ENCODE data around the gene RBM33.

The RBM33 gene

GRCh38 chr7:155660059-155660757, 15.7 kb downstream of the RBM33 start:
- no peak for DNase-seq (ENCODE audit: low read depth)
- H3K4me3 ChIP-seq (ENCODE audit: low read depth, low read length): no peak overlapping the region

GRCh38 chr7:155660758-155661093, 16.3 kb downstream of the RBM33 start:
- no peak overlapping the region for H3K4me3 ChIP-seq (ENCODE audit: low read depth, low read length)
- DNase-seq (ENCODE audit: low read depth): no peak

DNA sequence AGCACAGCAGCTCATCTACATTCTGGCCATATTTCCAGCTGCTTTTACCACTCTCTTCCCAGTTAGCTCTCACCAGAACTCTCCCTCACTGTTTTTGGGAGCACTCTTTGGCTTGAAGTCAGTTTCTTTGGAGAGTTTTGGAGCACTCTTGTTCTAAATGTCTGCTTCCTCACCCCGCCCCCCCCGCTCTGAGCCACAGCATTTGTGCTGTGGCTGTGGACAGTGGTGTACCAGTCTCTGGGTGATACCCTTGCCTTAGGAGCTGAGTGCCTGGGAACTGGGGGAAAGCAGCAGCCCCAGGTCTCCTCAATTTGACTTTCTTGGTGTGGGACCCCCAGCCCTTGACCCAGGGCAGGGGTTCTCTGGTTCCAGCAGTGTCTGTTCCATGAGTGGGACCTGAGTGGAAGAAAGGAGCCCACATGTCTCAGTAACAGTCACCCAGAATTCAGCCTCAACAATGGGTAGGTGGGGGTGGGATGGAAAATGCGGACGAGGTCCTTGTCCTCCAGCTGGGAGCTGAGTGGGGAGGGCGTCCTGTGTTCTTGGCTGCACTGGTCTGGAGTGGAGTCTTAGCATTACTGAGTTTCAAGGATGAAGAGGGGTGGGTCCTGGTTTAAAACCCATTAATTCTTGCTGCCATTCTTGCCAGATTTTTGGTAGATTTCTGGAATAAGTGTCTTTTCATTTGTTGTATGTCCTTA, 18.0 kb downstream of the RBM33 start:
- H3K4me3 ChIP-seq (ENCODE audit: low read depth, low read length): no peak overlapping the region

DNA sequence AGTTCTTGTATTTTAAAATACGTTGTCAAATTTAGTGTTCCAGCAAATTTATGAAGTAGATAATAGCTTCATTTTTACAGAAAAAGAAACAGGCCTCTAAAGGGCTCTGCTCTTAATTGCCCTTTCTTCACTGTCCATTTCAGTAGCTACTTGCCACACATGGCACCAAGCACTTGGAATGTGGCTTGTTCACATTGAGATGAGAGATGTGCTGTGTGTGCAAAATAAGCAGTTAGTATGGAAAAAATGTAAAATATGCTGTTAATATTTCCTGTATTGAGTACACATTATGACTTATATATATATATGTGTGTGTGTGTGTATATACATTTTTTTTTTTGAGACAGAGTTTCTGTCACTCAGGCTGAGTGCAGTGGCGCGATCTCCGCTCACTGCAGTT, 19.5 kb downstream of the RBM33 start:
- DNase-seq (ENCODE audit: low read depth): no peak
- no peak overlapping the region for H3K4me3 ChIP-seq (ENCODE audit: low read depth, low read length)

More for the DNA sequence above, 18.0 kb downstream of the RBM33 start:
- DNase-seq (ENCODE audit: low read depth): no peak

DNA sequence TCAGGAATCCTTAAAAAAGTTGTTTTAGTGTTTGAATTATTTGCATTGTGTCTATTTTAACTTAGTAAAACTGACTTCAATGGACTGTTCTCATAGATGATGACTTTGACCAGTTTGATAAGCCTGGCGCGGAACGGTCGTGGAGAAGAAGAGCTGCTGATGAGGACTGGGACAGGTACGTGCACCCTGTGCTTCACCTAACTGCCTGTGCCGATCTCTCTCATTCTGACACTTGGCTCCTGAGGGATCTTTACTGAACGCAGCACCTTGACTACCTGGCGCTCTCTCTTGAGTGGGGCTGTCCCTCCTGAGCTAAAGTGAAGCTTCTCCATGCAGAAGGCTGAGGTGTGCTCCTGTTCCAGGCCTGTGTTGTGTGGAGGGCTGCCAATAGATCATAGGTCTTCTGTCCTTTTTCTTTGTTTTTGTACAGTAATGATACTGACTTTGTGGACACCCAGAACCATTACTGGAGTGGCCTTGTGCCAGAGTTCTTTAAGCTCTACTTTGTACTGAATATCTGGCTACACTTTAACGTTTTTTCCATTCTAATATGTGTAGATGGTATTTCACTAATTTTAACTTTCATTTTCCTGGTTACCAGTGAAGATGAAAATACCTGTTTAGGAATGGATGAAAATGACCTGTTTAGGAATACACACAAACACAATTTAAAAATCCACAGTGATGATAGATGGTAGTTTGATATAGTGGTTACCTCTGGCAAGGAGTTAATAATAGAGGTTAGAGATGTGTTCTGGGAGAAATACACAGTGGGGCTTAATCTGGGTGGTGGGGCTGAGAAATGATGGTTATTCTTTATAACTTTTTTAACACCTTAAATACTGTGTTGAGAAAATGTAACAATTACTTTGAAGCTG, 20.9 kb downstream of the RBM33 start:
- no peak overlapping the region for H3K4me3 ChIP-seq (ENCODE audit: low read depth, low read length)
- no peak for DNase-seq (ENCODE audit: low read depth)

- H3K4me3 ChIP-seq (ENCODE audit: low read depth, low read length): no peak overlapping the region
- peak; percentile 67 for DNase-seq (ENCODE audit: low read depth)
Observed at GRCh38 chr7:155665957-155666287, 21.5 kb downstream of the RBM33 start.

- DNase-seq (ENCODE audit: low read depth): no peak
- H3K4me3 ChIP-seq (ENCODE audit: low read depth, low read length): no peak overlapping the region
Observed at GRCh38 chr7:155667241-155667829, 22.9 kb downstream of the RBM33 start.

- peak; percentile 23 for DNase-seq (ENCODE audit: low read depth)
- no peak overlapping the region for H3K4me3 ChIP-seq (ENCODE audit: low read depth, low read length)
Observed at GRCh38 chr7:155669717-155670505, 25.4 kb downstream of the RBM33 start.

DNA sequence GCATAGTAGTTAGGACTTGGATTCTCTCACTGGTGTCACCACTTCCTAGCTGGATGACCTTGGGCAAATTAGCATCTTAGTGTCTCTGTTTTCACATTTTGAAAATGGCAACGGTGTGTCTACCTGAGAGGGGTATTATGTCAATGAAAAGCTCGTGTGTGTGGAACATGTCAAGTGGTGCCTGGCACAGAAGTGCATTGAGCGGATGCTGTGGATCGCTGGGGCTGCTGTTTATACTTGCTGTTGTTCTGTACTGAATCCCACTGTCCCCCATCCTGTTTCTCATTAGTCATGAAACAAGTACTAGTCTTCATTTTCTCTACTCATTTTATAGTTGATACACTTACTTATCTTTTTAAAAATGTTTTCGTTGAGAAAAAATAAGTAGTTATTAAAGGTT, 26.1 kb downstream of the RBM33 start:
- no peak overlapping the region for H3K4me3 ChIP-seq (ENCODE audit: low read depth, low read length)
- DNase-seq (ENCODE audit: low read depth): no peak

DNA sequence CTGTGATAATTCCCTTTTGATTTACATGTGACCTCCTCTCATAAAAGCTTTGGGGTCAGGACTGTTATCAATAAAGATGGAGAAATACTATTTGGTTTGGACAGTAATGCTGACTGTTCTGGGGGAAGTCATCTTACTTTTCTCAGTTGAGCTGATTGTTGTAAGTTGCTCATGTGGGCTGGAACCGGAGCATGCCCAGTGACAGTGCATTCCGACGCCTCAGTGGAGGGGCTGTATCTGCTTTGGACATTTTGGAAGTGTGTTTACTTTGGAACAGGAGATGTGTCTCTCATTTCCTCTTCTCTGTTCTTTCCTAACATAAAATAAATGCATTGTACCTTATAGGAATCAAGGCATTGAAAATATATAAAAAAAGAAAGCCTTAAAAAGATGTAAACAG, 30.1 kb downstream of the RBM33 start:
- H3K4me3 ChIP-seq (ENCODE audit: low read depth, low read length): no peak overlapping the region
- no peak for DNase-seq (ENCODE audit: low read depth)

- no peak overlapping the region for H3K4me3 ChIP-seq (ENCODE audit: low read depth, low read length)
- DNase-seq (ENCODE audit: low read depth): no peak
Observed at GRCh38 chr7:155676052-155676451, 31.6 kb downstream of the RBM33 start.

- DNase-seq (ENCODE audit: low read depth): no peak
- H3K4me3 ChIP-seq (ENCODE audit: low read depth, low read length): no peak overlapping the region
Observed at GRCh38 chr7:155677688-155678087, 33.2 kb downstream of the RBM33 start.

DNA sequence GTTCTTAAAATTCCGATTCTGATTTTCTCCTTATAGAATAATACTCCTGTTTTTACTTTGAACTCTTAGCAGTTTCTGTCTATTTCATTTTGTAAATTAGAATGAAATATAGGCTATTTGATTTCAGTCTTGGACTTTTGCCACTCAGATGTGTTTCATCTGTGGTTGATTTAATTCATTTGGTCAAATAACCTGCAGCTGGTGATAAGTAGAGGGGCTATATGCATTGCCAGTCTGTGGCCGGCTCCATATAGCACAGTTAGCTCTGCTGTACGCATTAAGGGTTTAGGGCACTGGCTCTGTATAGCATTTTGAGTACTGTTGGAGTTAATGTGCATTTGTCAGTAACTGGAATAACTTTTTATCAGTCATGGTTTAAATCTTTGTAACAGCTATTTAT, 35.7 kb downstream of the RBM33 start:
- H3K4me3 ChIP-seq (ENCODE audit: low read depth, low read length): no peak overlapping the region
- DNase-seq (ENCODE audit: low read depth): no peak

GRCh38 chr7:155680864-155681263, 36.4 kb downstream of the RBM33 start:
- DNase-seq (ENCODE audit: low read depth): no peak
- H3K4me3 ChIP-seq (ENCODE audit: low read depth, low read length): no peak overlapping the region

- no peak for DNase-seq (ENCODE audit: low read depth)
- no peak overlapping the region for H3K4me3 ChIP-seq (ENCODE audit: low read depth, low read length)
Observed at GRCh38 chr7:155681663-155682062, 37.2 kb downstream of the RBM33 start.

GRCh38 chr7:155682484-155682883, 38.0 kb downstream of the RBM33 start:
- no peak for DNase-seq (ENCODE audit: low read depth)
- H3K4me3 ChIP-seq (ENCODE audit: low read depth, low read length): no peak overlapping the region

GRCh38 chr7:155683098-155683497, 38.6 kb downstream of the RBM33 start:
- no peak for DNase-seq (ENCODE audit: low read depth)
- no peak overlapping the region for H3K4me3 ChIP-seq (ENCODE audit: low read depth, low read length)

- no peak overlapping the region for H3K4me3 ChIP-seq (ENCODE audit: low read depth, low read length)
- DNase-seq (ENCODE audit: low read depth): no peak
Observed at GRCh38 chr7:155683714-155684113, 39.3 kb downstream of the RBM33 start.

- DNase-seq (ENCODE audit: low read depth): no peak
- no peak overlapping the region for H3K4me3 ChIP-seq (ENCODE audit: low read depth, low read length)
Observed at GRCh38 chr7:155684543-155684942, 40.1 kb downstream of the RBM33 start.

All from skeletal muscle cell (primary cell).